Astrocyte (in vitro differentiated cells and primary cell): Measurements from ENCODE around the gene CLTC. TPM values are rescaled to one million over a fixed set of nuclear protein-coding genes. Genes with fewer than 3 reads are reported as not detected.
A peak's percentile ranks its signal among the peaks of the same experiment; 100 is the strongest.
"Not testable (repeated sequence)": the region's sequence is repeated elsewhere in the genome, so short reads cannot be mapped to it uniquely, and the experiment has no call there.

Experiments
- DNase-seq: peaks from one replicate; pipeline ENCODE4 v3.0.0-alpha.2; 2010; ENCODE audit warnings: low read depth
- FAIRE-seq: peaks from 2 replicates; lab custom pipeline; 2011; peaks lifted over from hg19 to GRCh38; lab: Jason Lieb, UNC
- H2AFZ ChIP-seq: 2 replicates; pipeline ENCODE4 v1.6.0; 2012; ENCODE audit warnings: low read depth, low read length, inconsistent platforms
- H3K27ac ChIP-seq: 2 replicates; pipeline ENCODE4 v1.5.1; 2011; ENCODE audit warnings: low read depth, low read length, inconsistent platforms
- H3K27me3 ChIP-seq: 2 replicates; pipeline ENCODE4 v1.6.0; 2011; ENCODE audit warnings: low read length, inconsistent platforms; ENCODE audit not compliant: insufficient read depth
- H3K36me3 ChIP-seq: 2 replicates; pipeline ENCODE4 v1.5.1; 2011; ENCODE audit warnings: low read length, inconsistent platforms; ENCODE audit not compliant: insufficient read depth
- H3K4me1 ChIP-seq: 2 replicates; pipeline ENCODE4 v1.5.1; 2011; ENCODE audit warnings: low read length, inconsistent platforms; ENCODE audit not compliant: insufficient read depth
- H3K4me2 ChIP-seq: 2 replicates; pipeline ENCODE4 v1.6.0; 2012; ENCODE audit warnings: low read length, inconsistent platforms
- H3K4me3 ChIP-seq: 2 replicates; pipeline ENCODE4 v1.5.1; 2011; ENCODE audit warnings: low read depth, mild to moderate bottlenecking, low read length, inconsistent platforms; ENCODE audit not compliant: insufficient read depth
- H3K79me2 ChIP-seq: 2 replicates; pipeline ENCODE4 v1.6.0; 2012; ENCODE audit warnings: mild to moderate bottlenecking, low read length, inconsistent platforms; ENCODE audit not compliant: insufficient read depth
- H3K9ac ChIP-seq: 2 replicates; pipeline ENCODE4 v1.6.0; 2012; ENCODE audit warnings: mild to moderate bottlenecking, low read length, inconsistent platforms
- H3K9me3 ChIP-seq: 2 replicates; pipeline ENCODE4 v1.5.1; 2012; ENCODE audit warnings: low read depth, mild to moderate bottlenecking, low read length, inconsistent platforms; ENCODE audit not compliant: insufficient read depth
- H4K20me1 ChIP-seq: 2 replicates; pipeline ENCODE4 v1.6.0; 2012; ENCODE audit warnings: low read length, inconsistent platforms; ENCODE audit not compliant: insufficient read depth
- H3K27ac Mint-ChIP-seq: one replicate; pipeline ENCODE4 v1.8.0; 2021; ENCODE audit warnings: mild to moderate bottlenecking, mixed read lengths; ENCODE audit not compliant: unreplicated experiment
- H3K27me3 Mint-ChIP-seq: one replicate; pipeline ENCODE4 v1.8.0; 2021; ENCODE audit warnings: low read depth, mixed read lengths; ENCODE audit not compliant: unreplicated experiment
- H3K36me3 Mint-ChIP-seq: one replicate; pipeline ENCODE4 v1.8.0; 2021; ENCODE audit warnings: low read depth, mixed read lengths; ENCODE audit not compliant: unreplicated experiment
- H3K4me1 Mint-ChIP-seq: one replicate; pipeline ENCODE4 v1.8.0; 2021; ENCODE audit warnings: low read depth, mixed read lengths; ENCODE audit not compliant: unreplicated experiment
- H3K4me3 Mint-ChIP-seq: one replicate; pipeline ENCODE4 v1.8.0; 2021; ENCODE audit warnings: mild to moderate bottlenecking, moderate library complexity, mixed read lengths; ENCODE audit not compliant: unreplicated experiment
- H3K9me3 Mint-ChIP-seq: one replicate; pipeline ENCODE4 v1.8.0; 2021; ENCODE audit warnings: mild to moderate bottlenecking, mixed read lengths; ENCODE audit not compliant: unreplicated experiment
- CTCF ChIP-seq: IDR thresholded peaks from 2 replicates; pipeline ENCODE4 v1.5.1; 2011; ENCODE audit warnings: low read depth, mild to moderate bottlenecking, inconsistent platforms, low read length, moderate library complexity; ENCODE audit not compliant: insufficient read depth
- EZH2 ChIP-seq: IDR thresholded peaks from 2 replicates; pipeline ENCODE4 v1.6.1; 2012; ENCODE audit warnings: mild to moderate bottlenecking, low read length, inconsistent platforms; ENCODE audit not compliant: insufficient read depth
- total RNA-seq: library from RNA; stranded (reverse); gene quantifications from 2 replicates; pipeline ENCODE4 v1.2.1, GENCODE V29; 2021

CLTC gene
- total RNA-seq, 1 donor from 2014 or later, result 391 TPM

GRCh38 chr17:59650642-59651041 lies 30.9 kb downstream of the CLTC start:
- no peaks in the 10 kb centered on the region for H3K27me3 Mint-ChIP-seq

GRCh38 chr17:59651346-59651745 lies 31.7 kb downstream of the CLTC start:
- Mint-ChIP-seq H3K4me3 (no peak overlapping the region), H3K4me1 (peaks cover 36% of the 10 kb centered on the region), H3K36me3 (peaks cover 43% of the 10 kb centered on the region), H3K27ac (peak overlapping the region; percentile 3), H3K9me3 (peaks cover 9% of the 10 kb centered on the region), H3K27me3 (no peaks in the 10 kb centered on the region)
- Histone ChIP-seq H4K20me1 (peaks cover 85% of the 10 kb centered on the region), H3K4me3 (no peak overlapping the region), H2AFZ (no peak overlapping the region), H3K27me3 (no peaks in the 10 kb centered on the region), H3K9ac (no peak overlapping the region), H3K4me2 (no peak overlapping the region), H3K36me3 (peaks cover 67% of the 10 kb centered on the region), H3K79me2 (peaks cover 79% of the 10 kb centered on the region), H3K4me1 (peaks cover 5% of the 10 kb centered on the region), H3K27ac (no peak overlapping the region), H3K9me3 (peaks cover 4% of the 10 kb centered on the region)
- TF ChIP-seq CTCF (no peak), EZH2 (no peak)
- DNase-seq, result peak; percentile 64
- FAIRE-seq, result no peak

More at GRCh38 chr17:59650642-59651041, 30.9 kb downstream of the CLTC start:
- Histone ChIP-seq H2AFZ (no peak overlapping the region), H3K4me2 (no peak overlapping the region), H3K27me3 (no peaks in the 10 kb centered on the region), H3K36me3 (peaks cover 67% of the 10 kb centered on the region), H3K79me2 (peaks cover 79% of the 10 kb centered on the region), H3K4me3 (no peak overlapping the region), H3K27ac (no peak overlapping the region), H3K9me3 (peaks cover 4% of the 10 kb centered on the region), H3K9ac (no peak overlapping the region), H3K4me1 (peaks cover 5% of the 10 kb centered on the region), H4K20me1 (peaks cover 90% of the 10 kb centered on the region)
- Mint-ChIP-seq H3K4me3 (no peak overlapping the region), H3K36me3 (peaks cover 40% of the 10 kb centered on the region), H3K9me3 (peaks cover 9% of the 10 kb centered on the region), H3K27ac (no peak overlapping the region), H3K4me1 (peaks cover 37% of the 10 kb centered on the region)
- FAIRE-seq (no peak), DNase-seq (no peak)
- no peak for TF ChIP-seq CTCF

GRCh38 chr17:59652119-59652518 lies 32.4 kb downstream of the CLTC start:
- Mint-ChIP-seq H3K27me3 (no peaks in the 10 kb centered on the region), H3K36me3 (peaks cover 42% of the 10 kb centered on the region), H3K4me1 (peaks cover 28% of the 10 kb centered on the region), H3K4me3 (no peak overlapping the region), H3K27ac (no peak overlapping the region), H3K9me3 (peaks cover 9% of the 10 kb centered on the region)
- Histone ChIP-seq H3K4me2 (no peak overlapping the region), H3K79me2 (peaks cover 75% of the 10 kb centered on the region), H3K9me3 (peaks cover 4% of the 10 kb centered on the region), H2AFZ (no peak overlapping the region), H3K4me3 (no peak overlapping the region), H3K9ac (no peak overlapping the region), H3K4me1 (peaks cover 5% of the 10 kb centered on the region), H3K36me3 (peaks cover 66% of the 10 kb centered on the region), H4K20me1 (peaks cover 80% of the 10 kb centered on the region), H3K27me3 (no peaks in the 10 kb centered on the region), H3K27ac (peak overlapping the region; percentile 3)
- FAIRE-seq (no peak), DNase-seq (peak; percentile 74)
- TF ChIP-seq EZH2 (no peak), CTCF (no peak)

GRCh38 chr17:59656624-59657023 lies 36.9 kb downstream of the CLTC start:
- not testable (repeated sequence) for FAIRE-seq, H3K9me3 ChIP-seq, H3K4me1 ChIP-seq, H3K27me3 ChIP-seq, H3K4me2 ChIP-seq, H3K9me3 Mint-ChIP-seq, H2AFZ ChIP-seq, H3K4me3 Mint-ChIP-seq, H3K27me3 Mint-ChIP-seq, H3K27ac Mint-ChIP-seq, H3K9ac ChIP-seq, H3K27ac ChIP-seq, H3K4me3 ChIP-seq, H3K4me1 Mint-ChIP-seq
- Histone ChIP-seq H3K36me3 (peaks cover 75% of the 10 kb centered on the region), H3K79me2 (peaks cover 68% of the 10 kb centered on the region), H4K20me1 (peaks cover 56% of the 10 kb centered on the region)
- peaks cover 36% of the 10 kb centered on the region for H3K36me3 Mint-ChIP-seq
- DNase-seq, result peak; percentile 37
